M059J (cell line): ENCODE data around the gene C19orf67. TPM values are rescaled to one million over a fixed set of nuclear protein-coding genes. Genes with fewer than 3 reads are reported as not detected.

Experiments used
- DNase-seq: peaks from one replicate; pipeline ENCODE4 v3.0.0-alpha.2; 2012; ENCODE audit warnings: low read depth
- total RNA-seq: library from RNA; depleted of rRNA; stranded (reverse); fragments of >200 nt; shearing (Covaris generic); gene quantifications from 2 replicates; pipeline ENCODE4 v1.2.3, GENCODE V29; 2014

Gene C19orf67
- total RNA-seq, 1 experiment from 2014 or later: not detected

DNA sequence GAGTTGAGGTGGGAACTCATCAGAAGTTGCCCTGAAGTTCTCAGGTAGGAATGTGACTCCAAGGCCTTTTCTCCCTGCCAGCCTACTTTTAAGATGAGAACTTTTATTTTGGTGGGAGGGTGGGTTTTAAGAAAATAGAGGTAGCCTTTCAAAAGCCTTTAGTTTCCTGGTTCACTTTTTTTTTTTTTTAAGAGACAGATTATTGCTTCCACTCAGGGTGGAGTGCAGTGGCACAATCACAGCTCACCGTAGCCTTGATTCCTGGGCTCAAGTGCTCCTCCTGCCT is 3.0 kb downstream of the C19orf67 start:
- DNase-seq: no peak

DNA sequence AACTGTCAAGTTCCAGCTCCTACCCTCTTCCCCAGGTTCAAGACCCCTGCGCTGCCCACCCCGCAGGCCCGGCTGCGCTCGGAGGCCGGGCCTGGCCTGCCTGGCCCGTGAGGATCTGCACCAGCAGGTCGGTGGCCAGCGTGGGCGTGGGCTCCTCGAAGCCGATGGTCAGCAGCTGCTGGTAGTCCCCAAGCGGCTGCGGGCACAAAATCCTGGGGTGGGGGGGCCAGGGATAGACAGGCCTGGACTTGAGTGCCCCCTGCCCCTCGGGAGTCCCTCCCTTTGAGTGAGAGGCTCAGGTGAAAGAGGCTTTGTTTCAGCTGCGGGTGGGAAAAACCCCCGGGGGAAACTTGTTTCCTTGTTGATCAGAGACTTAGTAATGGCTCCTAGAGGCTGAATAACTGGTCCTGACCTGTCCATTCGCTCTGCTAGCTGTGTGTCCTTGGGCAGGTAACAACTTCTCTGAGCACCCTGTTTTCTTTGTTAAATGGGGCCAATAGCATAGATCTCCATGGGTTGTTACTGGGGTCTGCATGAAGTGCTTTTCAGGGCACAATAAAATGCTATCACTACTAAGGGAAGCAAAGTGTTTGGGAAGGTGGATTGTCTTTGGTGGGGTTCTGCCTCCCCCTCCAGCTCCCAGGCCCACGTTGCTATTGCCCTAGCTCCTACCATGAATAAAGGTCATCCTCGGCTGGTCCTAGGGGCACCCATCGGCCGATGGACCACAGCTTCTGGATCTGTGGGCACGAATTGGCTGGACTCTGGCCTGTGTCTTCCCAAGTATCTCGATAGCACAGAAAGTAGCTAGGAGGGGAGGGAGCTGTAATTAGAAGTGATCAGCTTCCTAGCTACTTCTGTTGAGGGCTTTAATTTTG is 3.5 kb downstream of the C19orf67 start:
- DNase-seq: no peak

DNA sequence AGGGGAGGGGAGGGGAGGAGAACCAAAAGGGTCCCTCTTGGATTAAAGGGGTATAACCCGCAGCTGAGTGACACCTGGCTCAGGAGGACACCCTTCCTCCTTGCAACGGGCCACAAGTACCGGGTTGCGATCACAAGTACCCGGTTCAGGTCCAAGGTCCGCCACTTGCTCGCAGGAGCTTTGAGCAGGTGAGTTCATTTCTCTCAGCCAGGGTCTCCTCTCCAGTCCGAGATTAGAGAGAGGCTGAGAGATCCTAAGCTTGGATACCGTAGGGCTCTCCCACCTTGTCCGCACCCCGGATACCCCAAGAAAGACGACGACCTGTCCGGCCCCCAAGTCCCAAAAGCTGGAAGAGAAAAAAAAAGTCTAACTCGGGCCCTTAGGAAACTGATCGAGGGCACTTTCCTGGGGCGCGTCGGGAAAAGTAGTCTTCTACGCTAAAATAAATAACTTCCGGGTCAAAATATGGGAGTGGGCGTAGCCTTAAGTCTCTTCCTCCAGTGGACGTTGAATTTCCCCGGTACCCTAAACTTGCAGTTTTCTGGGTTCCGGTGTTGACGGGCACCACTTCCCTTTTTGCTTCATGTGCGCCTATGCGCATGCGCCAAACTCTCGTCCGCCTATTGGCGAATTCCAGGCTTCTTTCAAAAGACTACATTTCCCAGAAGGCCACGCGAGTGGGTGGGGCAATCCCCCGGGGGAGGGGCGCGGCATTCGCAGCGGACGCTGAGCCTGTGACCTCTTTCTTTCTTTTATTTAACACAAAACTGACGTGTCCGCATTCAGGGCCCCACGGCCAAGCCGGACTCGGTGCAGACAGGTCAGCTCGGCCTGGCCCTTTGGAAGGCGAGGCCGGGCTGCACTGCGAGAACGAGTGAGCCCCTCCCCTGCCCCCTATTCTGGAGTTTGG is 4.4 kb downstream of the C19orf67 start:
- DNase-seq: peak; percentile 99

DNA sequence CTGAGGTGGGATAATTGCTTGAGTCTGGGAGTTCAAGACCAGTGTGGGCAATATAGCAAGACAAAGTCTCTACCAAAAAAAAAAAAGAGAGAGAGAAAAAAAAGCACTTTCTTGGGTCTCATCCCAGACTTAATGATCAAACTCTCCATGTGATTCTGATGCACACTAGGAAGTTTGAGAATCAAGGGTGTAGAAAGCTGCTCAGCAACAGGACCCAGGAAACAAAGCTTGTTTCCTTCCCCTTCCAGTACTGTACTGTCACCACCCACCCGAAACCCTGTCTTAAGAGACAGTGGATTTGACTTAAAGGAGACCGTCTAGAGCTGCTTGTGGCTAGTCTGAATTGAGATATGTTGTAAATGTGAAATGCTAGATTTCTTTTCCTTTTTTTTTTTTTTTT is 7.2 kb downstream of the C19orf67 start:
- no peak for DNase-seq

DNA sequence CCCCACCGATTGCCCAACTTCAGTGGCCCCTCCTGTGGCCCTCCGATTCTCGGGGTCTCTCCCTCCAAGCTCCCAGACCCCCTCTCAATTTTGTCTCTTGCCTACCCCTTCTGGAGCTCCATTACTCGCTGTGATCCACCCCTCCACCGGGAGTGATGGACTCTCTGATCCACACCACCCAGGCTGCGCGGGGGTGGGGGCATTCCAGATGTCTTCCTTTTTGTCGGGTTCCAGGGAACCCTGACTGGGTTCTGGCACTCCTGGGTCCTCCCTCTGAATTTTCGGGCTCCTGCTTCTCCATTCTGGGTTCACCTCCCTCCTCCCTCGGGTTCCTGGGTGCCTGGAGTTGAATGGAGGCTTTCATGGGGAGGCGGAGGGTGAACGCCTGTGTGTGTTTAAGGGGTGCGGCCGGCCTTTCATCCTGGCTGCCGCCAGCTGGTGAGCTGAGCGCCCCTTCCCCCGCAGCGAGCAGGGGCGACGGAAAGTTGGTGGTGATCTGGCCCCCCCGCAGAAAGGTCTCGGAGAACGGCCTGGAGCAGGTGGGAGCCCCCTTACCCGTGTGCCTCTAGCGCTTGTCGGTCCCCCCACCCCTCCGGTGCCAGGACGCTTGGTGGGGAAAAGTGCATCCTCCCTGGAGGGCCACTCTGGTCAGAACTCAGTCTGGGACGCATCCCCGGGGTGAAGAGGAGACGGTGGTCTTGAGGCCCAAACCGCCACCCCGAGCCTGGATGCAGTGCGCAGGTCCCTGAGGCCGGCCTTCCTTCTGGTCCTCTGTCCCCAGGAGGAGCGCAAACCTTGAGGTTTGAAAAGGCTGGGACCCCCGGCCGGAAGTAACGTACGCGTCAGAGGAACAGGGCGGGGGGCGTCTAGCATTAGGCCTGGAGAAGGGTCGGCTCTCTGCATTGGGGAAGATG is 11.4 kb downstream of the C19orf67 start:
- DNase-seq: peak; percentile 39

DNA sequence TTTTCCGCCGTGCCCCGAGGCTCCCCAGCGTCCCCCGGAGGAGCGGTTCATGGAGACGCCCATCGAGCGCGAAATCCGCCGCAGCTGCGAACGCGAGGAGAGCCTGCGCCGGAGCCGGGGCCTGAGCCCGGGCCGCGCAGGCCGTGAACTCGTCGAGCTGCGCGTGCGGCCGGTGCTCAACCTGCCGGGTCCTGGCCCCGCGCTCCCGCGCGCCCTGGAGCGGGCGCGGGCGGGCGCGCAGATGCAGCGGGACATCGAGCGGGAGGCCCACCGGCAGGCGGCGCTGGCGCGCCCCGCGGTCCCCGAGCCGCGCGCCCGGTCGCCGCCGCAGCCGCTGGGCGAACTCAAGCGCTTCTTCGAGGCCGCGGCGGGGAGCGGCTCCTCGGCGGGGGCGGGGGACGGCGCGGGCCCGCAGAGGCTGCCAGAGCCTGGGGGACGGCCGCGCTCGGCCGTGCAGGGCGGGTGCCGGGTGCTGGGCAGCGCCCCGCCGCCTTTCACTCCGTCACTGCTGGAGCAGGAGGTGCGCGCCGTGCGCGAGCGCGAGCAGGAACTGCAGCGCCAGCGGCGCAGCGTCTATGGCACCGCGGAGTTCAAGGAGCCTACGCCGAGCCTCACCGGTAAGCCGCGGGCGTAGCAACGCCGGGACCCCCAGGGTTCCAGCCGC is 12.2 kb downstream of the C19orf67 start:
- DNase-seq: peak; percentile 67

DNA sequence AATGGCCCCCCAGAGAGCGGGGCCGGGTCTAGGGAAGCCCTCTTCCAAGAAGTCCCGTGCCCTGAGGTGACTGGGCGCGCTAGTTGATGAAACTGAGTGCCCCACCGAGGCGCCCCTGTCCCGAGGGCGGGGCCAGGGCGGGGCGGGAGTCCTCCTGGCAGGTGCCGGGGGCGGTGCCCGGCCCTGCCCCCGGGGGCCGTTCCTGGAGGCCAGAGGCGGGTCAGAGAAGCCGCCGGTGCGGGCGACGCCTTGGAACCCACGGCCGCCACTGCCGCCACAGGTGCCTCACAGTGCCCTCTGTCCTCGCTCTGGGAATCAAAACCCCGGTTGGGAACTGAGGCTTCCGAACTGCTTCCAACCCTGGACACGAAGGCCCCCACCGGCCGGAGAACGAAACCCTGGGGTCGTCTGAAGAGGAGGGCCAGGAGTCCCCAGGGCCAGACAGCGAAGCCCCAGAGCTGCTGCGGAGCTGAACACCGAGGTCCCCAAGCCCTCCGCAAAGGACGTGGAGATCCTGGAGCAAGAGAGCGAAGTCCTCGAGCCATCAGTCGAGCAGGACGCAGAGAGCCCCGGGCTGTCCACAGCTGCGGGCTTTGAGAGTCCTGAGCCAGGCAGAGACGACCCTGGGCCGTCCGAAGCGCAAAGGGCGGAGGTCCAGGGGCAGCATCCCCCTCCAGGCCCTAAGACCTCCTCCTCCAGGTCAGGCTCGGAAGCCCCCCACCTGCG is 12.9 kb downstream of the C19orf67 start, which contains the start of gene MISP3:
MISP3 (plus strand) TSS at position 252 of the 726 bp plus-strand sequence. CDS start 524 bp downstream, outside the sequence.
- peak; percentile 54 for DNase-seq

DNA sequence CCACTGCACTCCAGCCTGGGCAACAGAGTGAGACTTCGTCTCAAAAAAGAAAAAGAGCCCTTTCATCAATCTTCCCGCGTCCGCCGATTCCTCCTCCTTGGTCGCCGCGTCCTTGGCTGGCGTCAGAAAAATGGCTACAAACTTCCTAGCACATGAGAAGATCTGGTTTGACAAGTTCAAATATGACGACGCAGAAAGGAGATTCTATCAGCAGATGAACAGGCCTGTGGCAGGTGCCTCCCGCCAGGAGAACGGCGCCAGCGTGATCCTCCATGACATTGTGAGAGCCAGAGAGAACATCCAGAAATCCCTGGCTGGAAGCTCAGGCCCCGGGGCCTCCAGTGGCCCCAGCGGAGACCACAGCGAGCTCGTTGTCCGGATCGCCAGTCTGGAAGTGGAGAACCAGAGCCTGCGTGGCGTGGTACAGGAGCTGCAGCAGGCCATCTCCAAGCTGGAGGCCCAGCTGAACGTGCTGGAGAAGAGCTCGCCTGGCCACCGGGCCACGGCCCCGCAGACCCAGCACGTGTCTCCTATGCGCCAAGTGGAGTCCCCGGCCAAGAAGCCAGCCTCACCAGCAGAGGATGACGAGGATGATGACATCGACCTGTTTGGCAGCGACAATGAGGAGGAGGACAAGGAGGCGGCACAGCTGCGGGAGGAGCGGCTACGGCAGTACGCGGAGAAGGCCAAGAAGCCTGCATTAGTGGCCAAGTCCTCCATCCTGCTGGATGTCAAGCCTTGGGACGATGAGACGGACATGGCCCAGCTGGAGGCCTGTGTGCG is 15.1 kb downstream of the C19orf67 start:
- DNase-seq: no peak

DNA sequence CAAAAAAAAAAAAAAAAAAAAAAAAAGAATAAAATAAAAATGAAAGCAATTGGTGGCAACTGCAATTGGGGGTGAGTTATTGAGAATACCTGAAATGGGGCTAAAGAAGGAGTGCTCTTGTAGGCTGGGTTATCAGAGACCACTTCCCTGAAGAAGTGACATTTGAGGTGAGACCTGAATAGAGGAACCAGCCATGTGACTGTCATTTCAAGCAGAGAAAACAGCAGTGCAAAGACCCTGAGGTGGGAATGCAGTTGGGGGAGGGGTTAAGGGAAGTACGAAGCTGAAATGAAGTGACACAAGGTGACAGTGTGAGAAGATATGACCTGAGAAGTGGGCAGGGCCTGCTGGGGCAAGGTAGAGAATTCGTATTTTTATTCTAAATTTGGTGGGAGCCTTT is 19.4 kb downstream of the C19orf67 start:
- DNase-seq: no peak

DNA sequence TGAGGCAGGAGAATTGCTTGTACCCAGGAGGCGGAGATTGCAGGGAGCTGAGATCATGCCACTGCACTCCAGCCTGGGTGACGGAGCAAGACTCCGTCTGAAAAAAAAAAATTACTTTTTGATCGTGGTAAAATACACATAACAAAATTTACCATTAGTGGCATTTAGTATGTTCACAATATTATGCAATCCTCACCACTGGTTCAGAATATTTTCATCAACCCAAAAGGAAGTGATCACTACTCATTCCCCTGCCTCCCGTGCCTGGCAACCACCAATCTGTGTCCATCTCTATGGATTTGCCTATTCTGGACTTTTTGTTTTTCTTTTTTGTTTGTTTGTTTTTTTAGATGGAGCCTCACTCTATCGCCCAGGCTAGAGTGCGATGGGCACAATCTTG is 22.5 kb downstream of the C19orf67 start:
- DNase-seq: no peak

DNA sequence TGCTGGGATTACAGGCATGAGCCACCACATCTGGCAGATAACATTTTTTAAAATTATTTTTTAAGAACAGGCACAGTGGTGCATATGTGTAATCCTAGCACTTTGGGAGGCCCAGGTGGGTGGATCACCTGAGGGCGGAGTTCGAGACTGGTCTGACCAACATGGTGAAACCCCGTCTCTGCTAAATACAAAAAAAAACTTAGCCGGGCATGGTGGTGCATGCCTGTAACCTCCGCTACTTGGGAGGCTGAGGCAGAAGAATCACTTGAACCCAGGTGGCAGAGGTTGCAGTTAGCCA is 23.1 kb downstream of the C19orf67 start:
- DNase-seq: no peak

DNA sequence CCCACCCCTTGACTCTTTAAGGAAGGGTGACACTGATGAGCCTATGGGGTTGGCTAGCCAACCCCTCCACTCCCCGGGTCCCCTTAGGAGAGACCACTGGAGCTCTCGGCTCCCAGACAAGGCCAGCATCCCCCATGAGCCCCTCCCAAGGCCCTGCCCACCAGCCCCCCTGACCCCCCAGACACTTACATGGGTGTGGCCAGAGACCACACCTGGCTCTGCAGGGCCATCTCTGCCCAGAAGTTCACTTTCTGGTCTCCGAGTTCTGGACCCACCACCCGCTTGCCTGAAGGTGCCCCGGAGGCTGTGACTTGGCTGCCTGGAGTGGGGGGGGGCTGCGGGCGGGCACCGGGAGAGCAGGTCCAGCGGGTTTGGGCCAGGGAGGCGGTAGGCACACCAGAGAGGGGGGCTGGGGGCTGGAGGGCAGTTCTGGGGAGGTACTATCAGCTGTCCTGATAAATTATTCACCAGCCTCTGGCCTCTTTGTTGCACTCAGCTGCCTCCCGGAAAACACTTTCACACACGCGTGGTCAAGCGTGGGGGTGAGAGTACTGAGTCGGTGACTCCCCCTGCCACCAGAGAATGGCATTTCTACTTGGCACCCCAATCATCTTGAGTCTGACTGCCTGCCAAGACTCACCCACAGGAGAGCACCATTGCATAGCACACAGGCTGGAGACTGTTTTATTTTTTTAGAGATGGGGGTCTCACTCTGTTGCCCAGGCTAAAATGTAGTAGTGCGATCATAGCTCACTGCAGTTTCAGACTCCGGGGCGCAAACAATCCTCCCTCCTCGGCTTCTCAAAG is 23.6 kb downstream of the C19orf67 start, which contains the start of gene PALM3:
PALM3 (minus strand) TSS at position 326 of the 807 bp plus-strand sequence; CDS start at position 230, 96 bp downstream.
- no peak for DNase-seq

DNA sequence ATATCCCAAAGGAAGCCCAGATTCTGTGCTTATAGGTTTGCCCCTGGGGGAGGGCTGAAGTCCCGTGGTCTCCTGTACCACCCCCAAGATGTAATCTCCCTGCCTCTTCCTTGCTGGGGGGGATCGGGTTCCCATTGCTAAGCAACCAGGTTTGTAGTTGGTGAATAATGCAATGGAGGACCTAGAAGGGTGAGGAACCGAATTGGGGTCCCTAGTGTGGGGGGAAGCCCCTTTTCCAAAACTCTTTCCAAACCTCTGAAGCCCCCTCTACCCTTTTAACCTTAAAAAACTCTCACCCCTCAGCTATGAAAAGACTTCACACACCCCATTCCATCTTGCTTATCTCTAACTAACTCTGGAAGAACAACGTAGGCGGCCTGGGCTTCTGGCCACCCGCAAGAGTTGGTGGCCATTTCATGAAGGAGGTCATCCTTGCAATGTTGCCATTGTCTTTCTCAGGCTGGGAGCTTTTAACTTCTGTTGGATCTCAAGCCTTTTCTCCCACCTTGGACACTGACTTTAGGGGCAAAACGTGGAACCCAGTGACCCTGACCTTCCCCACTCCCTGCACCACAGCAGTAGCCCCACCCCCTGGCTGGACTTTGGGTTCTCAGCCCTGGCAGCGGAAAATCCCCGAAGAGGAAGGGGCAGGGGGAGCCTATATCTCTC is 24.4 kb downstream of the C19orf67 start:
- DNase-seq: no peak

DNA sequence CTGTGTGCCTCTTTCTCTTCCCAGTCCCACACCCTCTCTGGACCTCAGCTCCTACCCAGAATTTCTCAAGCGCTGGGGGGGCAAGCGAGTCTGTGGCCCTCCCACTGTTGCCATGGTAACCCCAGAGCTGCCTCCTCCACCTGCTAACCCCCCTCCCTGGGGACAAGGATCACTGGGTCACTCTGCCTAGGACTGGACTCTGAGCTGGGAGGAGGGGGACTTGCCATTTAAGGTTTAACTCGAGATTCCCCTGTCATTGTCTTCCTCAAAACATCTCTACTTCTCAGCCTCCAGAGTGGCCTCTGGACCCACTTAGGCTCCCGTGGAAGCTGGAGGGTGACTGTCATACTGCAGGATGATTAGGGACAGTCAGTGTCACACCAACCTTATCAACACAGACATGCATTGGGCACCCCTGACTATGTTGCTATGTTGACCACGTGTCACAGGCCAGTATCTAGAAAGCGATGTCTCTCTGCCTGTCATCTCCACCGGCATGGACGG is 25.9 kb downstream of the C19orf67 start:
- no peak for DNase-seq

DNA sequence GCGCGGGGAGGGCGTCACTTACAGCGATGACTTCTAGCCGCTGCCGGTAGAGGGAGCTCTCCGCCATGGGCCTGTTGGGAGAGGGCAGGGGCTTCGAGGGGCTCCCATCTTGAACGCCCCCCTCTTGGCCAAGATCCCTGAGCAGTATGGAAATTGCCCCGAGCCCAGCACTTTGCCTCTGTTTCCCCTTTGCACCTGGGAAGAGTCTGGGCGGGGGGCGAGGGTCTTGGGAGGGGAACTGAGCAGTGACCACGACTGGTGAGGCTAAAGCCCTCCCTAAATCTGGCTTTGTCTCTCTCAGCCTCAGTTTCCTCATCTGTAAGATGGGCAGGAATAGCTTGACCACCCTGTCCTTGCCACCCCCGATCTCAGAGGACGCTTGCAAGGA is 26.5 kb downstream of the C19orf67 start:
- no peak for DNase-seq

DNA sequence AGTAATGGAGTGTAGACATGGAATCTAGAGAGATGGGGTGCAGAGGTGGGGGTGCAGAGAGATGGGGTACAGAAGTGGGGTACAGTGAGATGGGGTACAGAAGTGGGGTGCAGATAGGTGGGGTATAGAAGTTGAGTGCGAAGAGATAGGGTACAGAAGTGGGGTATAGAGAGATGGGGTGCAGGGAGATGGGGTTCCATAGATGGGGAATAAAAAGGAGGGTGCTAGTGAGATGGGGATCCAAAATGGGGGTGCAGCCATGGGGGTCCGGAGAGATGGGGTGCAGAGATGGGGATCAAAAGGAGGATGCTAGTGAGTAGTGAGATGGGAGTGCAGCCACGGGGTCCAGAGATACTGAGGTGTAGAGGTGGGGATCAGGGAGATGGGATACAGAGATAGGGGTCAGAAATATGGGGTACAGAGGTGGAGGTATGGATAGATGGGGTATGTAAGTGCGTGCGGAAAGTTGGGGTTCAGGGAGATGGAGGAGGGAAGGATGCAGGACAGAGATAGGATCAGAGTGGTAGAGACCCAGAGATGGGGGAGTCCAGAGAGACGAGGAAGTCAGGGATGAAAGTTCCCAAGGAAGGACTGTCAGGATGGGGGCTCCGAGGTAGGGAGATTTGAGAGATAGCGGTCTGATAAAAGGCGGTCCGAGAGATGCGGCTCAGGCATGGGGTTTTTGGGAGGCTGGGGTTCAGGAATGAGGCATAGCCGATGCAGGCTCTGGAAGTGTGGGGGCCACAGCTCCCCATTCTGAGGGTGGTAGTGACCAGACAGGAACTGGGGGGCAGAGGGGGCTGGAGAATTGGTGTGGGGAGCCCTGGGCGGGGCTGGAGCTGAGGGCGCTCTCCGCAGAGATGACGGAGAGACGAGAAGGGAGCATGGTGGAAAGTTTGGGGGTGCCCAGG is 27.1 kb downstream of the C19orf67 start:
- DNase-seq: no peak

DNA sequence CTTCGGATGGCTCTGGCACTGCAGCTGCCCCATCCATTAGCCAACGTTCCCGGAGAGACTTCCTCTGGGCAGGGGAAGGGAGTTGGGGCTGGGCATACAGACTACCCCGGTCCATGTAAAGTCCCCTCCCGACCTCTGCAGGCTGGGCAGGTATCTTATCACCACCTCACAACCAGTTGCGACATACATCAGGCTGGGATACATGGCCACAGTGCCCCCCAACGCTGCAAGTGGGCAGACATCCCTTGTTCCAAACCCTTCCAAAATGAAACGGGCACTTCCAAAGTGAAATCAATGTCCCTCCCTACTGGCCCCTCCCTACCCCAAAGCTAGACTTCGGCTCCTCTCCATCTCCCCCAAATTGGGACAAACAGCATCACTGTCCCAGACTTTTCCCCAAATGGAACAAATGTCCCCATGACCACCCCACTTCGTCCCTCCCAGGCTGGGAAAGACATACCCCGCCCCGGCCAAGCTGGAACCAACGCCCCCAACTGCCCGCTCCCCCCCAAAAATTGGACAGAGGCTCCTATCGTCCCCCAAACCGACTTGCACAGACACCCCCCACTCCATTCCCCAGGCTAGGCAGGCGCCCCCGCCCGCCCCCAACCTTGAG is 28.7 kb downstream of the C19orf67 start:
- DNase-seq: no peak
